Liver (tissue), 3 donors: ENCODE results near the gene ATP6V1C2.

Experiments used
- EGR1 ChIP-seq, 2 donors: IDR thresholded peaks; 2 replicates each; pipeline ENCODE4 v1.6.1; 2016 to 2018; ENCODE audit warnings: antibody characterized with exemption in 2 of 2, low read depth in 2 of 2
- GABPA ChIP-seq, 2 donors: IDR thresholded peaks in 1 of 2; conservative IDR thresholded peaks in 1 of 2; 2 replicates each; pipeline ENCODE4 v1.6.1; 2016; ENCODE audit warnings: antibody characterized with exemption in 2 of 2, mild to moderate bottlenecking in 1 of 2, moderate library complexity in 1 of 2
- JUND ChIP-seq, 2 donors: IDR thresholded peaks; 2 replicates each; pipeline ENCODE4 v1.6.1; 2016; ENCODE audit warnings: antibody characterized with exemption in 2 of 2
- YY1 ChIP-seq: IDR thresholded peaks from 2 replicates; pipeline ENCODE4 v1.6.1; 2016; ENCODE audit warnings: antibody characterized with exemption, mild to moderate bottlenecking
- TF ChIP-seq, protein P1 (sequence below): fragments of 150-350 bp; IDR thresholded peaks from 2 replicates; pipeline ENCODE4 v1.5.1; 2017; ENCODE audit warnings: improper control_type of control experiment, low read depth, low read length; ENCODE audit not compliant: missing input control
- TF ChIP-seq, protein P2 (sequence below): IDR thresholded peaks from 2 replicates; pipeline ENCODE4 v1.6.1; 2016; ENCODE audit warnings: antibody characterized with exemption, mild to moderate bottlenecking
- donor health status: healthy.
- donor health status: healthy.

DNA sequence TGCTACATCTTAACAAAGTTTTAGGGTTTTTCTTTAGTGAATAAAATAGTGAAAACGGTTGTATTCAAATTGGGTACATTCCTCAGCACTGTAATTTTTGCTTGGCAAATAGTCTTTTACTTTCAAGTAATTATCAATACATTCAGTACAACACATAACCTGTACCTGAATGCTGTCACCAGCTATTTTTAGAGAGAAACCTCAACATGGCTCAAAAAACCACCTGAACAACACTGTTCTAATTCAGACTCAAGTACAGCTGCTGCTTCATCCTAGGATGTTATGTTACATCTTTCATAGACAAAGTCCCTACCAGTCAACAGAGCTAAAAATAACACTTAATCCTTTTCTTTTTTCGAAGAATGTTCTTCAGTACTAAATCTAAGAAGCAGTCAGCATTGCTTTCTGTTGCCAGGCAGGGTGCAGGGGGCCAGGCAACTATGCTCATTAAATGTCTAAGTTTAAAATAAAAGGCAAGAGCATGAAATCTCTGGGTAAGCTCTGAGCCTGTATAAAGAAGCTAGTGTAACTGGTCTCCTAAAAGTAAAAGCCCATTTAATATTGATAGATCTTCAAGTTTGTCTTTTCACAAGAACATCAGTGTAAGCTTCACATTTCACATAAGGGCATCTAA, 70.7 kb downstream of the ATP6V1C2 start:
- TF ChIP-seq YY1, result no peak
- TF ChIP-seq, protein P1, sequence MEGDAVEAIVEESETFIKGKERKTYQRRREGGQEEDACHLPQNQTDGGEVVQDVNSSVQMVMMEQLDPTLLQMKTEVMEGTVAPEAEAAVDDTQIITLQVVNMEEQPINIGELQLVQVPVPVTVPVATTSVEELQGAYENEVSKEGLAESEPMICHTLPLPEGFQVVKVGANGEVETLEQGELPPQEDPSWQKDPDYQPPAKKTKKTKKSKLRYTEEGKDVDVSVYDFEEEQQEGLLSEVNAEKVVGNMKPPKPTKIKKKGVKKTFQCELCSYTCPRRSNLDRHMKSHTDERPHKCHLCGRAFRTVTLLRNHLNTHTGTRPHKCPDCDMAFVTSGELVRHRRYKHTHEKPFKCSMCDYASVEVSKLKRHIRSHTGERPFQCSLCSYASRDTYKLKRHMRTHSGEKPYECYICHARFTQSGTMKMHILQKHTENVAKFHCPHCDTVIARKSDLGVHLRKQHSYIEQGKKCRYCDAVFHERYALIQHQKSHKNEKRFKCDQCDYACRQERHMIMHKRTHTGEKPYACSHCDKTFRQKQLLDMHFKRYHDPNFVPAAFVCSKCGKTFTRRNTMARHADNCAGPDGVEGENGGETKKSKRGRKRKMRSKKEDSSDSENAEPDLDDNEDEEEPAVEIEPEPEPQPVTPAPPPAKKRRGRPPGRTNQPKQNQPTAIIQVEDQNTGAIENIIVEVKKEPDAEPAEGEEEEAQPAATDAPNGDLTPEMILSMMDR, result no peak
- no peak for TF ChIP-seq EGR1 (IDR thresholded peaks at IDR 0.05; ENCODE audit: low read depth in 2 of 2)
- no peak for TF ChIP-seq JUND (IDR thresholded peaks at IDR 0.05)
- TF ChIP-seq GABPA (IDR thresholded peaks at IDR 0.05 in 1 of 2, conservative IDR thresholded peaks at IDR 0.05 in 1 of 2), result no peak
- TF ChIP-seq, protein P2, sequence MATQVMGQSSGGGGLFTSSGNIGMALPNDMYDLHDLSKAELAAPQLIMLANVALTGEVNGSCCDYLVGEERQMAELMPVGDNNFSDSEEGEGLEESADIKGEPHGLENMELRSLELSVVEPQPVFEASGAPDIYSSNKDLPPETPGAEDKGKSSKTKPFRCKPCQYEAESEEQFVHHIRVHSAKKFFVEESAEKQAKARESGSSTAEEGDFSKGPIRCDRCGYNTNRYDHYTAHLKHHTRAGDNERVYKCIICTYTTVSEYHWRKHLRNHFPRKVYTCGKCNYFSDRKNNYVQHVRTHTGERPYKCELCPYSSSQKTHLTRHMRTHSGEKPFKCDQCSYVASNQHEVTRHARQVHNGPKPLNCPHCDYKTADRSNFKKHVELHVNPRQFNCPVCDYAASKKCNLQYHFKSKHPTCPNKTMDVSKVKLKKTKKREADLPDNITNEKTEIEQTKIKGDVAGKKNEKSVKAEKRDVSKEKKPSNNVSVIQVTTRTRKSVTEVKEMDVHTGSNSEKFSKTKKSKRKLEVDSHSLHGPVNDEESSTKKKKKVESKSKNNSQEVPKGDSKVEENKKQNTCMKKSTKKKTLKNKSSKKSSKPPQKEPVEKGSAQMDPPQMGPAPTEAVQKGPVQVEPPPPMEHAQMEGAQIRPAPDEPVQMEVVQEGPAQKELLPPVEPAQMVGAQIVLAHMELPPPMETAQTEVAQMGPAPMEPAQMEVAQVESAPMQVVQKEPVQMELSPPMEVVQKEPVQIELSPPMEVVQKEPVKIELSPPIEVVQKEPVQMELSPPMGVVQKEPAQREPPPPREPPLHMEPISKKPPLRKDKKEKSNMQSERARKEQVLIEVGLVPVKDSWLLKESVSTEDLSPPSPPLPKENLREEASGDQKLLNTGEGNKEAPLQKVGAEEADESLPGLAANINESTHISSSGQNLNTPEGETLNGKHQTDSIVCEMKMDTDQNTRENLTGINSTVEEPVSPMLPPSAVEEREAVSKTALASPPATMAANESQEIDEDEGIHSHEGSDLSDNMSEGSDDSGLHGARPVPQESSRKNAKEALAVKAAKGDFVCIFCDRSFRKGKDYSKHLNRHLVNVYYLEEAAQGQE, result no peak
